ENCODE results near the gene TEDDM1.

TEDDM1 gene

GRCh38 chr1:182415789-182416188 is 15.3 kb upstream of the TEDDM1 start:
- no peak overlapping the region for H3K27ac ChIP-seq
- TF ChIP-seq CTCF (conservative IDR thresholded peaks at IDR 0.05) (no peak), ZFX (IDR thresholded peaks at IDR 0.05) (no peak)

GRCh38 chr1:182413969-182414368 is 13.5 kb upstream of the TEDDM1 start:
- no peak for TF ChIP-seq CTCF (conservative IDR thresholded peaks at IDR 0.05)
- H3K27ac ChIP-seq = no peak overlapping the region

GRCh38 chr1:182413486-182413885 is 13.0 kb upstream of the TEDDM1 start:
- no peak overlapping the region for H3K27ac ChIP-seq
- TF ChIP-seq ZFX (IDR thresholded peaks at IDR 0.05) (no peak), CTCF (conservative IDR thresholded peaks at IDR 0.05) (no peak)

DNA sequence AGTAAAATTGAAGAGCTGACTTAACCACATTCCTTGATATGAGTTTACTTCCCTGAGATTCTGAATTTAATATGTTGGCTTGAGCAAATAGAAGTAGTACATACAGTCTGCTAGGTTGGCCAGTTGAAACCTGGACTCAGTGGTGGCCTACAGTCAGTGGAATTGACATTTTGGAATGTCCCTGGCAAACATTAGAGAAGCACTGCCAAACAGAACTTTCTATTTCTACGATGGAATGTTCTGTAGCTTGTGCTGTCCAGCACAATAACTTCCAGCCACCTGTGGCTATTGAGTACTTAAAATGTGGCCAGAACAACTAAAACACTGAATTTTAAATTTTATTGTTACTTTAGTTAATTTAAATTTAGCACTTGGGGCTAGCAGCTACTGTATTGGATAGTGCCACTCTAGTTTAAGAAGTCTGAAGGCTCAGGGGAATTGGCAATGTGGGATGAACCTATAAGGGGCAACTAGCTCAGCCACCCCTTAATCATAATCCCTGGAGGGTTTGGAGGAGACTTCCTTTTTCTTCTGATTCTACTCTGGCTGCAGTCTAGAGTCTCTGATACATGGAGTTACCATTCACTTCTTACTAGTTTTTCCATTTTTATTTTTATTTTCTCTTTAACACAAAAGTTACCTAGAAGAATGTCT is 10.3 kb upstream of the TEDDM1 start:
- TF ChIP-seq ZFX (IDR thresholded peaks at IDR 0.05) (no peak), CTCF (conservative IDR thresholded peaks at IDR 0.05) (no peak; the same call in 1 of the 2 replicates)
- peak overlapping the region; percentile 49; the same call in 1 of the 2 replicates for H3K27ac ChIP-seq

DNA sequence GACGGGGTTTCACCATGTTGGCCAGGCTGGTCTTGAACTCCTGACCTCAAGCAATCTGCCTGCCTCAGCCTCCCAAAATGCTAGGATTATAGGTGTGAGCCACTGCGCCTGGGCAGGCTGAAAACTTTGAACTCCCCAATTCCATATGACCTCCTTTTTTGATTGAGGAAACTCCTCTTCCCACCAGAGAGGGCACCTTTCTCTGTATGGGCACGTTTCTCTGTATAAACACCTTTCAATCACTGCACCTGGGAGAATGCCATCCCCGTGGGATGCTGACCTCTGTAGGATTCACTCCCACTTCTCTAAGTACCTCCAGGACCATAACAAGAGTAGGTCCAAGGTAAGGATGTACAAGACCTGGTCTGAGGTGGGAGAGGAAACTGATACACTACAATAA is 9.7 kb upstream of the TEDDM1 start:
- TF ChIP-seq ZFX (IDR thresholded peaks at IDR 0.05) (no peak), CTCF (conservative IDR thresholded peaks at IDR 0.05) (peak; percentile 29)
- peak overlapping the region; percentile 49 for H3K27ac ChIP-seq

- TF ChIP-seq CTCF (conservative IDR thresholded peaks at IDR 0.05) (no peak), ZFX (IDR thresholded peaks at IDR 0.05) (no peak)
- no peak overlapping the region for H3K27ac ChIP-seq
These were observed 8.1 kb upstream of the TEDDM1 start for GRCh38 chr1:182408435-182409075.

GRCh38 chr1:182407724-182408123 is 7.3 kb upstream of the TEDDM1 start:
- TF ChIP-seq ZFX (IDR thresholded peaks at IDR 0.05) = no peak
- no peak for TF ChIP-seq CTCF (conservative IDR thresholded peaks at IDR 0.05)
- no peak overlapping the region for H3K27ac ChIP-seq

All from C4-2B (cell line).